Lower leg skin (tissue), 4 donors: ENCODE results near the gene LTK. TPM values are rescaled to one million over a fixed set of nuclear protein-coding genes. Genes with fewer than 3 reads are reported as not detected.

Experiments used
- DNase-seq, 2 donors: peaks; one replicate each; pipeline ENCODE4 v3.0.0-alpha.2; 2019; ENCODE audit warnings: low spot score in 2 of 2
- H3K4me3 ChIP-seq: fragments of 200-600 bp; sonication (generic); 2 replicates; pipeline ENCODE4 v1.5.1; 2017; ENCODE audit warnings: mild to moderate bottlenecking, low read depth; ENCODE audit not compliant: poor library complexity, severe bottlenecking
- CTCF ChIP-seq, 3 donors: fragments of 450-650 bp; IDR thresholded peaks; one replicate each; pipeline ENCODE4 v1.5.1; 2016; ENCODE audit warnings: antibody characterized with exemption in 3 of 3, mild to moderate bottlenecking in 3 of 3, moderate library complexity in 2 of 3
- POLR2A ChIP-seq, 2 donors: fragments of 450-650 bp; IDR thresholded peaks; one replicate each; pipeline ENCODE4 v1.6.1; 2016 to 2017; ENCODE audit warnings: antibody characterized with exemption in 2 of 2, mild to moderate bottlenecking in 1 of 2, moderate library complexity in 1 of 2
- WGBS, 2 donors: methylation state at CpG; one replicate each; pipeline ENCODE4 v1.1.5; 2018; 5-methylcytosine and 5-hydroxymethylcytosine counted together
- intact Hi-C: fragments of 100-400 bp; cut with DNase I; formaldehyde crosslinking; loops from one replicate; pipeline ENCODE4 v1.15.0; 2023; ENCODE audit warnings: low total_unique reads
- total RNA-seq, 4 donors: library from RNA; depleted of rRNA; stranded (reverse); fragments of >200 nt; gene quantifications; one replicate each; pipeline ENCODE4 v1.1.0, GENCODE V29; 2016

LTK gene
- total RNA-seq, 4 donors from 2014 or later, result 0.46 to 0.54 (median 0.52) TPM; not detected in 1

GRCh38 chr15:41545218-41545617 lies 31.6 kb upstream of the LTK start:
- no peak overlapping the region for H3K4me3 ChIP-seq
- 74 to 82% methylated on average over 3 of the region's 3 CpGs for WGBS, 2 donors
- intact Hi-C loops, result no loop called here
- no peak for DNase-seq
- no peak for TF ChIP-seq CTCF (IDR thresholded peaks at IDR 0.05)
- TF ChIP-seq POLR2A (IDR thresholded peaks at IDR 0.05), result no peak

GRCh38 chr15:41544650-41545015 lies 31.0 kb upstream of the LTK start:
- H3K4me3 ChIP-seq, result no peak overlapping the region
- intact Hi-C loops, result no loop called here
- WGBS, 2 donors, result 60 to 61% methylated on average over 14 to 15 of the region's 15 CpGs
- DNase-seq, result peak; percentile 84 to 96
- TF ChIP-seq CTCF (IDR thresholded peaks at IDR 0.05) (no peak), POLR2A (IDR thresholded peaks at IDR 0.05) (no peak)

- 5 to 8% methylated on average over 8 of the region's 8 CpGs for WGBS, 2 donors
- DNase-seq, result no peak
- intact Hi-C loops, result no loop called here
- peak overlapping the region; percentile 79 for H3K4me3 ChIP-seq
- TF ChIP-seq CTCF (IDR thresholded peaks at IDR 0.05) (no peak), POLR2A (IDR thresholded peaks at IDR 0.05) (no peak)
These were observed 29.9 kb upstream of the LTK start for GRCh38 chr15:41543521-41543870.

GRCh38 chr15:41536866-41537265 lies 23.2 kb upstream of the LTK start:
- no peak overlapping the region for H3K4me3 ChIP-seq
- WGBS, 2 donors, result 92 to 96% methylated on average over 11 of the region's 11 CpGs
- DNase-seq, result no peak
- TF ChIP-seq CTCF (IDR thresholded peaks at IDR 0.05), result no peak
- no peak for TF ChIP-seq POLR2A (IDR thresholded peaks at IDR 0.05)
- intact Hi-C loops, result no loop called here

- DNase-seq, result no peak
- 96 to 100% methylated on average over 1 of the region's 1 CpG for WGBS, 2 donors
- intact Hi-C loops, result no loop called here
- no peak overlapping the region for H3K4me3 ChIP-seq
- no peak for TF ChIP-seq CTCF (IDR thresholded peaks at IDR 0.05)
- no peak for TF ChIP-seq POLR2A (IDR thresholded peaks at IDR 0.05)
These were observed 21.9 kb upstream of the LTK start for GRCh38 chr15:41535544-41535943.

GRCh38 chr15:41530363-41530956 lies 16.8 kb upstream of the LTK start:
- intact Hi-C loops, result no loop called here
- no peak for DNase-seq
- no peak for TF ChIP-seq CTCF (IDR thresholded peaks at IDR 0.05)
- no peak for TF ChIP-seq POLR2A (IDR thresholded peaks at IDR 0.05)
- no peak overlapping the region for H3K4me3 ChIP-seq
- WGBS, 2 donors, result 88 to 89% methylated on average over 6 of the region's 6 CpGs
